Heart left ventricle (tissue), 16 donors: ENCODE data around the gene NPR3. TPM values are rescaled to one million over a fixed set of nuclear protein-coding genes. Genes with fewer than 3 reads are reported as not detected.
A peak's percentile ranks its signal among the peaks of the same experiment; 100 is the strongest.

Source experiments
- ATAC-seq, 4 donors: fragments of 200-7000 bp; cut with Tn5 transposase; one replicate each; pipeline ENCODE4 v1.9.1; 2020 to 2022; ENCODE audit warnings: moderate library complexity in 4 of 4, mild to moderate bottlenecking in 3 of 4, moderate number of reproducible peaks in 1 of 4
- DNase-seq, 5 donors: peaks; one replicate each; pipeline ENCODE4 v3.0.0-alpha.2; 2020
- H3K27ac ChIP-seq, 12 donors: fragments of 200-600 bp; sonication (generic) in 4 of 12; one replicate each; pipeline versions ENCODE4 v1.5.0 to v1.8.0; 2016 to 2022; ENCODE audit warnings: mild to moderate bottlenecking in 2 of 12
- H3K27me3 ChIP-seq, 9 donors: fragments of 200-600 bp; sonication (generic) in 2 of 9; one replicate each; pipeline versions ENCODE4 v1.5.1 to v1.8.0; 2016 to 2022; ENCODE audit warnings: mild to moderate bottlenecking in 3 of 9
- H3K36me3 ChIP-seq, 9 donors: fragments of 200-600 bp; sonication (generic) in 2 of 9; one replicate each; pipeline versions ENCODE4 v1.5.0 to v1.8.0; 2018 to 2022; ENCODE audit warnings: mild to moderate bottlenecking in 2 of 9
- H3K4me1 ChIP-seq, 12 donors: fragments of 200-600 bp; sonication (generic) in 4 of 12; one replicate each; pipeline versions ENCODE4 v1.5.0 to v1.8.0; 2016 to 2022; ENCODE audit warnings: mild to moderate bottlenecking in 3 of 12
- H3K4me3 ChIP-seq, 12 donors: fragments of 200-600 bp; sonication (generic) in 4 of 12; one replicate each; pipeline versions ENCODE4 v1.5.0 to v1.8.0; 2017 to 2022; ENCODE audit warnings: mild to moderate bottlenecking in 9 of 12, moderate library complexity in 4 of 12
- H3K9me3 ChIP-seq, 12 donors: fragments of 200-600 bp; sonication (generic) in 4 of 12; one replicate each; pipeline versions ENCODE4 v1.5.0 to v1.8.0; 2016 to 2022; ENCODE audit warnings: mild to moderate bottlenecking in 1 of 12
- CTCF ChIP-seq, 12 donors: fragments of 200-600 bp; sonication (generic) in 4 of 12; IDR thresholded peaks; one replicate each; pipeline versions ENCODE4 v1.5.0 to v1.8.0; 2018 to 2022; ENCODE audit warnings: antibody characterized with exemption in 12 of 12, mild to moderate bottlenecking in 5 of 12
- POLR2A ChIP-seq, 2 donors: fragments of 450-650 bp; IDR thresholded peaks; one replicate each; pipeline ENCODE4 v1.6.1; 2017; ENCODE audit warnings: antibody characterized with exemption in 2 of 2, mild to moderate bottlenecking in 2 of 2, moderate library complexity in 2 of 2
- WGBS, 4 donors: extraction: QIAGEN DNeasy Blood & Tissue Kit in 2 of 4; methylation state at CpG; one replicate each; pipeline versions ENCODE4 v1.1.5 to v1.1.7; 2013 to 2018; 5-methylcytosine and 5-hydroxymethylcytosine counted together
- intact Hi-C, 10 donors: fragments of 100-400 bp; cut with DNase I; formaldehyde crosslinking; loops; one replicate each; pipeline versions ENCODE4 v1.11.1 to v1.14.2; 2022
- long read RNA-seq, 3 donors: library from polyadenylated mRNA; unstranded; transcript quantifications; one replicate each; pipeline ENCODE4 v2.0.0, GENCODE V29; 2020 to 2021
- polyA plus RNA-seq, 2 donors: library from polyadenylated mRNA; stranded (reverse); fragments of 200-250 nt; gene quantifications; one replicate each; pipeline ENCODE4 v1.2.3, GENCODE V29; 2013
- total RNA-seq, 9 donors: library from RNA; depleted of rRNA in 2 of 9; stranded (reverse); fragments of >200 nt in 2 of 9; fragmentation: NEBNext Ultra II Directional in 3 of 9; extraction: Animal tissue kit (Norgen Biotek cat#: 25700) in 3 of 9; gene quantifications; one replicate each; pipeline versions ENCODE4 v1.1.0 to v1.2.4, GENCODE V29; 2016 to 2023
- donor health status: ischemic (EF 13 %, LVEDD 7.1; RV severe dilation, severe dysfunction).
- donor health status: healthy with polysubstance abuse.
- donor health status: DM: no; HTN: yes; CAD: no.
- donor health status: DM: no; HTN: no; CAD: no.
- donor health status: ischemic (EF 25% LVEDD 6.9; RV normal size, moderate dysfunction).
- donor health status: ischemic (EF 25% LVEDD 5.7; RV mildly dilated, moderate dysfunction).
- donor health status: healthy.
- donor health status: DM: yes; HTN: yes; CAD: no.
- donor health status: ischemic (EF 35%, LVEDD 5.7; RV mildly dilated, moderate dysfunction).
- donor health status: nonischemic (EF 11% LVEDD 7.7; RV severe dilation, severe dysfunction).
- donor health status: DM: yes; HTN: yes; CAD: no.
- donor health status: PGD.
- donor health status: ischemic (EF 29% LVEDD 5.4; RV normal size, mild dysfunction).
- donor health status: nonischemic (EF 23%, LVEDD 6.1; RV moderate dilation, normal function).

The NPR3 gene
- total RNA-seq (100 to 1,000 TPM in 3 of 9 donors, 10 to 100 TPM in 5, 1 to 10 TPM in 1; 8.8 to 127 (median 34.9) TPM), polyA plus RNA-seq (10 to 100 TPM in 1 of 2 donors, 1 to 10 TPM in 1; 9.8 to 20.5 TPM)
- long read RNA-seq, donor 1, full-length matches to known transcripts, result 17 of 40 reads
- long read RNA-seq, donor 1, partial matches to known transcripts, result 1 of 40 reads
- long read RNA-seq, donor 1, other reads (novel, unspliced or antisense), result 22 of 40 reads
- long read RNA-seq, donor 2, full-length matches to known transcripts, result 91 of 133 reads
- long read RNA-seq, donor 2, partial matches to known transcripts, result 2 of 133 reads
- long read RNA-seq, donor 2, other reads (novel, unspliced or antisense), result 40 of 133 reads
- long read RNA-seq, donor 3, full-length matches to known transcripts, result 20 of 51 reads
- long read RNA-seq, donor 3, partial matches to known transcripts, result 1 of 51 reads
- long read RNA-seq, donor 3, other reads (novel, unspliced or antisense), result 30 of 51 reads

GRCh38 chr5:32710550-32711361 lies at the start of gene NPR3:
TSS of gene NPR3 (plus strand) at chr5:32711321. CDS start at chr5:32711777, 456 bp downstream.
- peak; percentile 64 to 76 (median 68) for ATAC-seq
- no peaks in the 10 kb centered on the region for H3K36me3 ChIP-seq
- intact Hi-C loops, result loop anchor here in 7 of 10 donors (2.0 to 10.0 kb wide), 10 partner anchors 134 to 712 kb away; no protein-coding TSS in a partner anchor
- peak within 1 kb of the TSS; percentile 52 to 80 (median 62) for H3K4me3 ChIP-seq
- TF ChIP-seq CTCF (IDR thresholded peaks at IDR 0.05) (no peak), POLR2A (IDR thresholded peaks at IDR 0.05) (peak in 1 of 2 donors; percentile 4)
- peak; percentile 48 to 73 (median 55) for DNase-seq
- no peaks in the 10 kb centered on the region for H3K9me3 ChIP-seq
- 1% methylated on average over 44 to 55 of the region's 55 CpGs for WGBS, 4 donors
- peaks cover 0 to 62% (median 0%) of the 10 kb centered on the region in 9 donors for H3K27me3 ChIP-seq
- peaks cover 0 to 48% (median 19%) of the 10 kb centered on the region in 12 donors for H3K4me1 ChIP-seq
- peak within 1 kb of the TSS; percentile 58 to 97 (median 85) for H3K27ac ChIP-seq

- intact Hi-C loops, result no loop called here
- 76 to 95% (median 88%) methylated on average over 8 of the region's 8 CpGs for WGBS, 4 donors
- Histone ChIP-seq H3K9me3 (peaks cover 0 to 29% (median 4%) of the 10 kb centered on the region in 12 donors), H3K27ac (no peak overlapping the region), H3K27me3 (no peaks in the 10 kb centered on the region), H3K4me3 (no peak overlapping the region), H3K4me1 (no peaks in the 10 kb centered on the region), H3K36me3 (no peaks in the 10 kb centered on the region)
- no peak for DNase-seq
- TF ChIP-seq POLR2A (IDR thresholded peaks at IDR 0.05) (no peak), CTCF (IDR thresholded peaks at IDR 0.05) (no peak)
- ATAC-seq, result no peak
Measured at GRCh38 chr5:32664523-32664922, 46.6 kb upstream of the NPR3 start.

- Histone ChIP-seq H3K4me3 (no peak overlapping the region), H3K9me3 (peaks cover 0 to 41% (median 14%) of the 10 kb centered on the region in 12 donors), H3K27me3 (no peaks in the 10 kb centered on the region), H3K27ac (no peak overlapping the region), H3K4me1 (no peaks in the 10 kb centered on the region), H3K36me3 (no peaks in the 10 kb centered on the region)
- WGBS, 4 donors, result 72 to 85% (median 80%) methylated on average over 9 to 11 of the region's 11 CpGs
- DNase-seq (no peak), ATAC-seq (no peak)
- intact Hi-C loops, result no loop called here
- TF ChIP-seq POLR2A (IDR thresholded peaks at IDR 0.05) (no peak), CTCF (IDR thresholded peaks at IDR 0.05) (no peak)
Measured at GRCh38 chr5:32668552-32668951, 42.6 kb upstream of the NPR3 start.

GRCh38 chr5:32673272-32673671 lies 37.8 kb upstream of the NPR3 start:
- H3K9me3 ChIP-seq, result peaks cover 0 to 29% (median 17%) of the 10 kb centered on the region in 12 donors
- DNase-seq (no peak), ATAC-seq (no peak)
- 81 to 92% (median 90%) methylated on average over 7 to 12 of the region's 12 CpGs for WGBS, 4 donors
- TF ChIP-seq POLR2A (IDR thresholded peaks at IDR 0.05), result no peak
- TF ChIP-seq CTCF (IDR thresholded peaks at IDR 0.05), result no peak
- H3K36me3 ChIP-seq, result no peaks in the 10 kb centered on the region
- H3K27ac ChIP-seq, result no peak overlapping the region
- H3K4me1 ChIP-seq, result no peaks in the 10 kb centered on the region
- no peaks in the 10 kb centered on the region for H3K27me3 ChIP-seq
- no peak overlapping the region for H3K4me3 ChIP-seq
- intact Hi-C loops, result no loop called here
